Stimulated activated CD4-positive, alpha-beta T cell treated with anti-CD3 and anti-CD28 coated beads, Interleukin-12 subunit alpha, Interleukin-12 subunit beta, amount 100 ng/mL, for 24 hours (primary cell): ENCODE data around the gene COL5A2.

Source experiments
- DNase-seq, 2 experiments: peaks; one replicate each; pipeline ENCODE4 v3.0.0-alpha.2; 2020; ENCODE audit warnings: low read depth in 2 of 2

COL5A2 gene

GRCh38 chr2:189179570-189179950, at the start of gene COL5A2:
COL5A2 (minus strand) TSS chr2:189179761; CDS start chr2:189179604, 157 bp downstream.
- no peak for DNase-seq

GRCh38 chr2:189226017-189226416, 46.5 kb upstream of the COL5A2 start:
- no peak for DNase-seq

GRCh38 chr2:189225032-189225431, 45.5 kb upstream of the COL5A2 start:
- no peak for DNase-seq

- no peak for DNase-seq
These were observed 43.0 kb upstream of the COL5A2 start for GRCh38 chr2:189222468-189223105.

- DNase-seq, result no peak
These were observed 42.4 kb upstream of the COL5A2 start for GRCh38 chr2:189221811-189222467.

- DNase-seq, result no peak
These were observed 38.7 kb upstream of the COL5A2 start for GRCh38 chr2:189218236-189218635.

GRCh38 chr2:189217541-189217940, 38.0 kb upstream of the COL5A2 start:
- no peak for DNase-seq

GRCh38 chr2:189217051-189217450, 37.5 kb upstream of the COL5A2 start:
- no peak for DNase-seq

- no peak for DNase-seq
These were observed 34.9 kb upstream of the COL5A2 start for GRCh38 chr2:189214484-189214883.

GRCh38 chr2:189213250-189213649, 33.7 kb upstream of the COL5A2 start:
- no peak for DNase-seq

- no peak for DNase-seq
These were observed 30.9 kb upstream of the COL5A2 start for GRCh38 chr2:189210250-189211087.

GRCh38 chr2:189208254-189208653, 28.7 kb upstream of the COL5A2 start:
- DNase-seq, result no peak

- DNase-seq, result no peak
These were observed 24.9 kb upstream of the COL5A2 start for GRCh38 chr2:189204322-189204941.

GRCh38 chr2:189203177-189203799, 23.7 kb upstream of the COL5A2 start:
- DNase-seq, result no peak

GRCh38 chr2:189199797-189200196, 20.2 kb upstream of the COL5A2 start:
- DNase-seq, result no peak

GRCh38 chr2:189192766-189193165, 13.2 kb upstream of the COL5A2 start:
- no peak for DNase-seq

GRCh38 chr2:189191766-189192165, 12.2 kb upstream of the COL5A2 start:
- DNase-seq, result no peak

GRCh38 chr2:189190685-189191084, 11.1 kb upstream of the COL5A2 start:
- DNase-seq, result no peak

GRCh38 chr2:189188115-189188805, 8.7 kb upstream of the COL5A2 start:
- no peak for DNase-seq

GRCh38 chr2:189183170-189183569, 3.6 kb upstream of the COL5A2 start:
- no peak for DNase-seq

- no peak for DNase-seq
These were observed 2.1 kb upstream of the COL5A2 start for GRCh38 chr2:189181706-189182105.
